ENCODE data around the gene SNRPF. TPM values are rescaled to one million over a fixed set of nuclear protein-coding genes. Genes with fewer than 3 reads are reported as not detected.

The SNRPF gene
- total RNA-seq, 4 donors from 2014 or later: 6.6 to 12.9 (median 8.6) TPM

- DNase-seq (ENCODE audit: low spot score in 2 of 2): no peak
- Histone ChIP-seq H3K9me3 (peaks cover 0 to 3% (median 0%) of the 10 kb centered on the region in 4 donors), H3K4me1 (no peaks in the 10 kb centered on the region), H3K4me3 (no peak overlapping the region), H3K27ac (no peak overlapping the region), H3K27me3 (no peaks in the 10 kb centered on the region), H3K36me3 (no peaks in the 10 kb centered on the region)
- TF ChIP-seq EP300 (IDR thresholded peaks at IDR 0.05) (no peak), POLR2A (IDR thresholded peaks at IDR 0.05) (no peak), CTCF (IDR thresholded peaks at IDR 0.05) (no peak)
These were observed 49.8 kb downstream of the SNRPF start for GRCh38 chr12:95908573-95908972.

- no peak overlapping the region for H3K4me3 ChIP-seq
- no peaks in the 10 kb centered on the region for H3K36me3 ChIP-seq
- no peak for DNase-seq (ENCODE audit: low spot score in 2 of 2)
- H3K4me1 ChIP-seq: no peaks in the 10 kb centered on the region
- no peak overlapping the region for H3K27ac ChIP-seq
- 92 to 95% methylated on average over 3 of the region's 3 CpGs for WGBS, 2 donors
- peaks cover 0 to 3% (median 0%) of the 10 kb centered on the region in 4 donors for H3K9me3 ChIP-seq
- TF ChIP-seq EP300 (IDR thresholded peaks at IDR 0.05): no peak
- TF ChIP-seq POLR2A (IDR thresholded peaks at IDR 0.05): no peak
- no peak for TF ChIP-seq CTCF (IDR thresholded peaks at IDR 0.05)
- H3K27me3 ChIP-seq: no peaks in the 10 kb centered on the region
These were observed 51.1 kb downstream of the SNRPF start for GRCh38 chr12:95909871-95910270.

Other genes with a start within 250 kb of the SNRPF start
- 10 to 100 TPM; 30.8 to 50.6 (median 32.2) TPM for gene NTN4, start 68.2 kb upstream of the SNRPF start, total RNA-seq
- gene CCDC38, start 83.7 kb downstream of the SNRPF start, total RNA-seq: not detected
- 1 to 10 TPM in 2 of 4 donors, not detected in 2; 2.0 to 2.1 TPM for gene AMDHD1, start 84.4 kb downstream of the SNRPF start, total RNA-seq
- gene HAL, start 137.4 kb downstream of the SNRPF start, total RNA-seq: 1 to 10 TPM in 1 of 4 donors, under 1 TPM in 3; 0.20 to 1.5 (median 0.32) TPM
- gene LTA4H, start 176.6 kb downstream of the SNRPF start, total RNA-seq: 10 to 100 TPM; 41.4 to 50.2 (median 44.7) TPM